Thoracic aorta (tissue), 2 donors: ENCODE results near the gene SYS1. TPM values are rescaled to one million over a fixed set of nuclear protein-coding genes. Genes with fewer than 3 reads are reported as not detected.

ENCODE experiments used
- ATAC-seq: fragments of 150-250 bp; one replicate; pipeline ENCODE4 v1.8.0; 2017; ENCODE audit warnings: low read depth; ENCODE audit not compliant: insufficient number of reproducible peaks, low FRiP score
- DNase-seq: peaks from one replicate; pipeline ENCODE4 v3.0.0-alpha.2; 2020; ENCODE audit warnings: low spot score
- H3K27ac ChIP-seq, 2 donors: fragments of 200-600 bp; sonication (generic); 1 replicate in 1 of 2; 2 replicates in 1 of 2; pipeline ENCODE4 v1.5.1; 2016; ENCODE audit warnings: mild to moderate bottlenecking in 2 of 2, moderate library complexity in 2 of 2
- H3K27me3 ChIP-seq: fragments of 200-600 bp; sonication (generic); replicated peaks from 2 replicates; pipeline ENCODE4 v1.6.0; 2016; ENCODE audit warnings: mild to moderate bottlenecking; ENCODE audit not compliant: insufficient read depth
- H3K36me3 ChIP-seq: fragments of 200-600 bp; sonication (generic); one replicate; pipeline ENCODE4 v1.5.1; 2016
- H3K4me1 ChIP-seq, 2 donors: fragments of 200-600 bp; sonication (generic); 1 replicate in 1 of 2; 2 replicates in 1 of 2; pipeline versions ENCODE4 v1.5.1 to v1.6.0; 2016; ENCODE audit warnings: low read depth in 2 of 2, mild to moderate bottlenecking in 1 of 2; ENCODE audit not compliant: control insufficient read depth in 1 of 2
- H3K4me3 ChIP-seq: fragments of 200-600 bp; sonication (generic); 2 replicates; pipeline ENCODE4 v1.5.1; 2016; ENCODE audit warnings: mild to moderate bottlenecking
- H3K9me3 ChIP-seq: fragments of 200-600 bp; sonication (generic); 2 replicates; pipeline ENCODE4 v1.5.1; 2016
- total RNA-seq, 2 donors: library from RNA; depleted of rRNA; stranded (reverse); fragments of >200 nt; gene quantifications; one replicate each; pipeline versions ENCODE4 v1.1.0 to v1.2.3, GENCODE V29; 2016
- TF ChIP-seq, protein P1 (sequence below): fragments of 200-600 bp; sonication (generic); IDR thresholded peaks from one replicate; pipeline ENCODE4 v1.5.1; 2019; ENCODE audit warnings: antibody characterized with exemption

SYS1 gene
- total RNA-seq, 2 donors from 2014 or later: 24.6 to 40.8 TPM

DNA sequence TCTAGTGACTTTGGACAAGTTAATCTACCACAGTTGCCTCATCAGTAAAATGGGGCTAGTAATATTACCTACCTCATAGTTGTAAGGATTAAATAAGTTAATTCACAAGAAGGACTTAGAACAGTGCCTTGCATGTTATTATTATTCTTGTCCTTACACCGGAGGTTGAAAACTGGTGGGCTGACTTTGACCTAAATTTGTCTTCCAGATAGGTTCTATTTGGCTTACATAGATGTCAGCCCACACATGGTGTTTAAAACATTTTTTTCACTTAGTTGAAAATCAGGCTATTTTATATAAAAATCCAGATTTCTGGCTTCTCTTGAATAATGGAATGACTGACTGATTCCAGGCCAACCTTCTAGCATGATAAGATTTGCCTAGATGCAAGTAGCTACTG lies 3.2 kb downstream of the SYS1 start:
- DNase-seq (no peak), ATAC-seq (no peak)
- Histone ChIP-seq H3K36me3 (peaks cover 18% of the 10 kb centered on the region), H3K27ac (no peak overlapping the region), H3K4me3 (no peak overlapping the region), H3K4me1 (peaks cover 5 to 20% of the 10 kb centered on the region in 2 donors), H3K9me3 (no peaks in the 10 kb centered on the region), H3K27me3 (no peaks in the 10 kb centered on the region)
- TF ChIP-seq, protein P1, sequence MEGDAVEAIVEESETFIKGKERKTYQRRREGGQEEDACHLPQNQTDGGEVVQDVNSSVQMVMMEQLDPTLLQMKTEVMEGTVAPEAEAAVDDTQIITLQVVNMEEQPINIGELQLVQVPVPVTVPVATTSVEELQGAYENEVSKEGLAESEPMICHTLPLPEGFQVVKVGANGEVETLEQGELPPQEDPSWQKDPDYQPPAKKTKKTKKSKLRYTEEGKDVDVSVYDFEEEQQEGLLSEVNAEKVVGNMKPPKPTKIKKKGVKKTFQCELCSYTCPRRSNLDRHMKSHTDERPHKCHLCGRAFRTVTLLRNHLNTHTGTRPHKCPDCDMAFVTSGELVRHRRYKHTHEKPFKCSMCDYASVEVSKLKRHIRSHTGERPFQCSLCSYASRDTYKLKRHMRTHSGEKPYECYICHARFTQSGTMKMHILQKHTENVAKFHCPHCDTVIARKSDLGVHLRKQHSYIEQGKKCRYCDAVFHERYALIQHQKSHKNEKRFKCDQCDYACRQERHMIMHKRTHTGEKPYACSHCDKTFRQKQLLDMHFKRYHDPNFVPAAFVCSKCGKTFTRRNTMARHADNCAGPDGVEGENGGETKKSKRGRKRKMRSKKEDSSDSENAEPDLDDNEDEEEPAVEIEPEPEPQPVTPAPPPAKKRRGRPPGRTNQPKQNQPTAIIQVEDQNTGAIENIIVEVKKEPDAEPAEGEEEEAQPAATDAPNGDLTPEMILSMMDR: no peak

DNA sequence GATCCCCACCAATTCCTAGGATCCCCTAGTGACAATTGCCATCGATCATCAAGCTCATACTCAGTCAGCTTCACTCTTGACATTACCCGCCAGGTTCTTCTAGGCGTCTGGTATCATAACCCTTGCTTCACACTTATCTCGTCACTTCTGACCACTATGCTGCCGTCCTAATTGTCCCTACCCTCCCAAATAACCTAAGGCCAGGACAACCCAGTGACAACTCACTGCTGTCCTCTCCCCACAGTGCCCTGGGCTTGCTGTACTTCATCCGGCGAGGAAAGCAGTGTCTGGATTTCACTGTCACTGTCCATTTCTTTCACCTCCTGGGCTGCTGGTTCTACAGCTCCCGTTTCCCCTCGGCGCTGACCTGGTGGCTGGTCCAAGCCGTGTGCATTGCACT lies 3.7 kb downstream of the SYS1 start:
- Histone ChIP-seq H3K4me1 (peaks cover 5 to 20% of the 10 kb centered on the region in 2 donors), H3K27ac (no peak overlapping the region), H3K9me3 (no peaks in the 10 kb centered on the region), H3K4me3 (no peak overlapping the region), H3K27me3 (no peaks in the 10 kb centered on the region), H3K36me3 (peaks cover 18% of the 10 kb centered on the region)
- DNase-seq (no peak), ATAC-seq (no peak)
- TF ChIP-seq, protein P1: no peak

DNA sequence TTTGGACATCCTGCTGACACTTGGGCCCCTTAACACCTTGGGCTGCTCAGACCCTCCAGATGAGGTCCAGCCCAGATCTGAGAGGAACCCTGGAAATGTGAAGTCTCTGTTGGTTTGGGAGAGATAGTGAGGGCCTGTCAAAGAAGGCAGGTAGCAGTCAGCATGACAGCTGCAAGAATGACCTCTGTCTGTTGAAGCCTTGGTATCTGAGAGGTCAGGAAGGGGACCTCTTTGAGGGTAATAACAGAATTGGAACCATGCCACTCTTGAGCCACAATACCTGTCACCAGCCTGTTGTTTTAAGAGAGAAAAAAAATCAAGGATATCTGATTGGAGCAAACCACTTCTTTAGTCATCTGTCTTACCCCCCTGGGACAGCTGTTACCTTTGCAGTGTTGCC lies 4.2 kb downstream of the SYS1 start:
- no peak overlapping the region for H3K27ac ChIP-seq

DNA sequence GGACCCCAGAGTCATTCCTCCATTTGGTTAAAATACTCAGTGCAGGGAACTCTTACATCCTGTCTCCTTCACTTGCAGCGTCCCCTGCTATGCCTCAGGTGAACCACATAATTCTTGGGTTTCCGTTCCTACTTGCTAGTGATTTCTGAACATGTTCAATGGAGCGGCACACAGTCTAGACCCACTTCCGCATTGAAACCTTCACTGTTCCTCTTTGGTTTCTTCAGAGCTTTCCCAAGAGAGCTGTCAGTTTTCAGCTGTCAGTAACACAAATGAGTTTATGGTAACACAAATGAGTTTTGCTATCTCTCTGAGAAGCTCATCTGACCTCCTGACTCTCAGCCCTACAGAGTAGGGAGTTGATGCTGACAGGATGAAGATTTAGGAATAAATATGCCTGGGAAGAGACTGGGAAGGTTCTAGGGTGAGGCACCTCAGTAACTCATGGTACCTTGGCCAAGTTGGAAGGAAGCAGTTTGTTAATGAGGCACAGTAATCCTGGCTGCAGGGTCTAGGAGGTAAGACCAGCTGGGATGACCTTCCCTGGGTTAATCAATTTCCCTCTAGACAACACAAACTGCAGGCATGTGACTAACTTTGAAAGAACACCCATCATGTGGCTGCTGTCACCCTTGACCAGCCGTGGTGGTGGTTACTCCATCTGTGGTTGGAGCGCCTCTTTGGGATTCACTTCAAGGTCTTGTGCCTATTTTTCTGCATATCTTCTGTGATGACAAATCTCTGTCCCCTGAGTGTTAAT lies 5.4 kb downstream of the SYS1 start:
- DNase-seq (no peak), ATAC-seq (no peak)
- TF ChIP-seq, protein P1: no peak
- Histone ChIP-seq H3K27me3 (no peaks in the 10 kb centered on the region), H3K9me3 (no peaks in the 10 kb centered on the region), H3K4me1 (peaks cover 10 to 30% of the 10 kb centered on the region in 2 donors), H3K36me3 (peaks cover 18% of the 10 kb centered on the region), H3K4me3 (no peak overlapping the region), H3K27ac (no peak overlapping the region)

More for the DNA sequence above, 4.2 kb downstream of the SYS1 start:
- DNase-seq: no peak
- no peak for ATAC-seq
- peaks cover 5 to 23% of the 10 kb centered on the region in 2 donors for H3K4me1 ChIP-seq
- H3K9me3 ChIP-seq: no peaks in the 10 kb centered on the region
- H3K4me3 ChIP-seq: no peak overlapping the region
- TF ChIP-seq, protein P1: no peak
- H3K27me3 ChIP-seq: no peaks in the 10 kb centered on the region
- H3K36me3 ChIP-seq: peaks cover 18% of the 10 kb centered on the region

DNA sequence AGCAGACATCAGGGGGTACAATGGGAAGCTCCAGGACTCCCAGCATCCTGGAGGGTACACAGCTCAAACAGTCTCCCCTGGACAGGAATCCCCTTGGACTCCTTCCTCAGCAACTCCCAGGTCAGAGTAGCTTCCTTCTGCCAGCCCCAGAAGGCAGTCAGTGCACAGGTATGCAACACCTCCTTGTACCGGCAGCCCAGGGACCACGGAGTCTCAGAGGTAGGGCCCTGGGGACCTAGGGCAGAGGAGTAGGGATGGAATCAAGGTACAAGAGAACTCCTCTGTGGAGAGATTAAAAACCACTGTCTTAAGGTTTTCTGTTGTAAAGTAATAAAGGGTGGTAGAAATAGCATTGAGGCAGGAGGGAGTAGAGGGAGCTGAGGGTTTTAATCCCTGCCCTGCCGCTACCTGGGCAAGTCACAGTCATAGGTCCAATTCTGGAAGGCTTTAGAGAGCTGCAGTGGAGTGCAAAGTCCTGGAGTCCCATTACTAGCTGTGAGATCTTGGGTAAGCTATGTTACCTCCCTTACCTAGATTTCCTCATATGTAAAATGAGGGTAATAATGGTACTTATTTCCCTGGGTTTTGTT lies 7.7 kb downstream of the SYS1 start:
- Histone ChIP-seq H3K9me3 (no peaks in the 10 kb centered on the region), H3K27me3 (no peaks in the 10 kb centered on the region), H3K36me3 (peaks cover 18% of the 10 kb centered on the region), H3K4me3 (no peak overlapping the region), H3K27ac (no peak overlapping the region), H3K4me1 (peaks cover 4 to 15% of the 10 kb centered on the region in 2 donors)
- DNase-seq (no peak), ATAC-seq (no peak)
- TF ChIP-seq, protein P1: no peak
